KG1 (cell line): ENCODE data around the gene CEP164.

Source experiments
- DNase-seq: peaks from one replicate; lab custom pipeline; 2025; lab: John Stamatoyannopoulos, UW

Gene CEP164

DNA sequence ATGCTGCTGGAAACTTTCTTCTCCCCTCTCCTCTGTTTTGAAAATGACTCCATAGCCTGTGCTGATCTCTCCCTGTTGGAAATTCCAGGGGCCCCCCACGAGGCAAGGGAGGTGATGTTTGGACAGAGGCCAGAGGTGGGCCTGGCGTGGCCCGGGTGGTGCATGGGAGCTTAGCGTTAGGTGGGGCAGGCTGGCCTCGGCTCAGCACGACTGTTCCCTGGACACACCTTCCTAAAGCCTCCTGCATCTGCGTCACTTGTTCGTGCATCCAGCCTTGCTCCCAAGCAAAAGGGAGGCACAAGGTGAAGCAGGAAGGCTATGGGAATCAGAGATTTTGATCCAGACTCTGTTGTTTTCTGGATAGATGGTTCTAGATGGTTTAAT lies 135.2 kb downstream of the CEP164 start:
- DNase-seq = no peak
